Nephron progenitor cell (in vitro differentiated cells): ENCODE results near the gene PDE4A.

Experiments used
- DNase-seq: peaks from one replicate; pipeline ENCODE4 v3.0.0; 2021
- H3K27ac Mint-ChIP-seq: 2 replicates; pipeline ENCODE4 v1.8.0; 2021; ENCODE audit warnings: mild to moderate bottlenecking, moderate library complexity, mixed read lengths
- H3K27me3 Mint-ChIP-seq: 2 replicates; pipeline ENCODE4 v1.8.0; 2021; ENCODE audit warnings: mild to moderate bottlenecking, low read depth, mixed read lengths; ENCODE audit not compliant: poor library complexity
- H3K36me3 Mint-ChIP-seq: 2 replicates; pipeline ENCODE4 v1.8.0; 2021; ENCODE audit warnings: low read depth, mixed read lengths
- H3K4me1 Mint-ChIP-seq: 2 replicates; pipeline ENCODE4 v1.8.0; 2021; ENCODE audit warnings: mixed read lengths
- H3K4me3 Mint-ChIP-seq: 2 replicates; pipeline ENCODE4 v1.8.0; 2021; ENCODE audit warnings: mild to moderate bottlenecking, moderate library complexity, mixed read lengths
- H3K9me3 Mint-ChIP-seq: 2 replicates; pipeline ENCODE4 v1.8.0; 2021; ENCODE audit warnings: mild to moderate bottlenecking, moderate library complexity, mixed read lengths
- CTCF ChIP-seq: fragments of 200-600 bp; sonication (generic); IDR thresholded peaks from 2 replicates; pipeline ENCODE4 v1.5.0; 2021; ENCODE audit warnings: antibody characterized with exemption

PDE4A gene

GRCh38 chr19:10510301-10510802, 90.0 kb downstream of the PDE4A start:
- H3K4me3 Mint-ChIP-seq, result no peak overlapping the region
- peaks cover 24% of the 10 kb centered on the region for H3K27me3 Mint-ChIP-seq

GRCh38 chr19:10513223-10513622, 92.9 kb downstream of the PDE4A start:
- H3K4me3 Mint-ChIP-seq, result no peak overlapping the region
- peaks cover 44% of the 10 kb centered on the region for H3K27me3 Mint-ChIP-seq
- TF ChIP-seq CTCF, result no peak
- H3K27ac Mint-ChIP-seq, result no peak overlapping the region
- peaks cover 25% of the 10 kb centered on the region for H3K4me1 Mint-ChIP-seq
- peaks cover 11% of the 10 kb centered on the region for H3K36me3 Mint-ChIP-seq
- DNase-seq, result no peak
- no peaks in the 10 kb centered on the region for H3K9me3 Mint-ChIP-seq

More at GRCh38 chr19:10510301-10510802, 90.0 kb downstream of the PDE4A start:
- DNase-seq, result peak; percentile 81
- Mint-ChIP-seq H3K27ac (no peak overlapping the region), H3K4me1 (peaks cover 5% of the 10 kb centered on the region), H3K9me3 (no peaks in the 10 kb centered on the region), H3K36me3 (peaks cover 11% of the 10 kb centered on the region)
- TF ChIP-seq CTCF, result peak; percentile 87

GRCh38 chr19:10514211-10515145, 94.1 kb downstream of the PDE4A start:
- no peaks in the 10 kb centered on the region for H3K9me3 Mint-ChIP-seq
- no peak for DNase-seq
- peaks cover 38% of the 10 kb centered on the region for H3K4me1 Mint-ChIP-seq
- H3K27me3 Mint-ChIP-seq, result peaks cover 54% of the 10 kb centered on the region
- TF ChIP-seq CTCF, result no peak
- H3K4me3 Mint-ChIP-seq, result peak overlapping the region; percentile 61
- H3K27ac Mint-ChIP-seq, result no peak overlapping the region
- peaks cover 11% of the 10 kb centered on the region for H3K36me3 Mint-ChIP-seq

GRCh38 chr19:10516064-10516385, 95.7 kb downstream of the PDE4A start:
- Mint-ChIP-seq H3K4me3 (peak overlapping the region; percentile 92), H3K27ac (no peak overlapping the region), H3K27me3 (peaks cover 50% of the 10 kb centered on the region), H3K4me1 (peaks cover 41% of the 10 kb centered on the region), H3K9me3 (no peaks in the 10 kb centered on the region), H3K36me3 (peaks cover 11% of the 10 kb centered on the region)
- no peak for TF ChIP-seq CTCF
- DNase-seq, result no peak

- H3K9me3 Mint-ChIP-seq, result no peaks in the 10 kb centered on the region
- TF ChIP-seq CTCF, result no peak
- H3K27me3 Mint-ChIP-seq, result peaks cover 50% of the 10 kb centered on the region
- no peak overlapping the region for H3K27ac Mint-ChIP-seq
- peak overlapping the region; percentile 92 for H3K4me3 Mint-ChIP-seq
- no peak for DNase-seq
- peaks cover 11% of the 10 kb centered on the region for H3K36me3 Mint-ChIP-seq
- H3K4me1 Mint-ChIP-seq, result peaks cover 41% of the 10 kb centered on the region
Observed at GRCh38 chr19:10516671-10517286, 96.4 kb downstream of the PDE4A start.
